NCI-H82 treated with DMSO at 0.1 percent for 48 hours (cell line): Measurements from ENCODE around the gene PDE6C.
A peak's percentile ranks its signal among the peaks of the same experiment; 100 is the strongest.

Source experiments
- DNase-seq: peaks from one replicate; lab custom pipeline; 2025; ENCODE audit not compliant: unreplicated experiment; lab: John Stamatoyannopoulos, UW

PDE6C gene

GRCh38 chr10:93701866-93702209 is 89.5 kb downstream of the PDE6C start:
- DNase-seq: no peak

- peak; percentile 70 for DNase-seq
These were observed 90.1 kb downstream of the PDE6C start, which contains the start of gene FRA10AC1 for GRCh38 chr10:93702210-93703001. Gene FRA10AC1, minus strand, starts transcription at chr10:93702592. Its CDS starts 2,486 bp downstream, at chr10:93700106.

GRCh38 chr10:93703066-93703465 is 90.7 kb downstream of the PDE6C start:
- DNase-seq: no peak

DNA sequence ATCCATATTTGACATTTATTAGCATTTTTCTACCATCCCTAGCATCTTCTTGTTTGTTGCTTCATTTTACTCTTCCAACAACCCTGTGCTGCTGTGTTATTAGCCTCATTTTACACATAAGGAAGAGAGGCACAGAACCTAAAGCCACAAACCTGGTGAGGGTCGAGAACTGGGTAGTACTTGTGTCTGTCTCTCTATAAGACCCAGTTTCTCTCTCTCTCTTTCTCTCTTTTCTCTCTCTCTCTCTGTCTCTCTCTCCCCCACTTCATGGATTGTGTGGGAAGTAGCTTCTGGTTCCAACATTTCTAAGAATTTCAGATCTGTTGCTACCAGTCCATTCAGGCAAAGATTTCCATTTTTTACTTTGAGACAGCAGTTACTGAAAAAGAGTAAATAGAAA is 91.5 kb downstream of the PDE6C start:
- DNase-seq: no peak

- DNase-seq: no peak
These were observed 92.1 kb downstream of the PDE6C start for GRCh38 chr10:93704451-93704850.

- no peak for DNase-seq
These were observed 95.3 kb downstream of the PDE6C start for GRCh38 chr10:93707623-93708022.

- DNase-seq: no peak
These were observed 98.1 kb downstream of the PDE6C start for GRCh38 chr10:93710333-93710909.

- no peak for DNase-seq
These were observed 99.6 kb downstream of the PDE6C start for GRCh38 chr10:93711891-93712290.

DNA sequence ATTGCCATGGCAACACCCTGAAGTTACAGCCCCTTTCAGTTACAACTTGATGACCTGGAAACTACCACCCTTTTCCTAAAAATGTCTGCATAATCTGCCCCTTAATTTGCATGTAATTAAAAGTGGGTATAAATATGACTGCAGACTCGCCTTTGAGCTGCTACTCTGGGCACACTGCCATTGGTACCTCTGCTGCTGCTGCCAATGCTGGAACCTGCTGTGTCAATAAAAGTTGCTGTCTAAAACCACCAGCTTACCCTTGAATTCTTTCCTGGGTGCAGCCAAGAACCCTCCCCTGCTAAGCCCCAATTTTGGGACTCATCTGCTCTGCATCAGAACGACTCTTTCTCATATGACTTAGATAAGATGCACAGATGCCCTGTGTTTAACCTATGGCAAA is 100.3 kb downstream of the PDE6C start:
- DNase-seq: no peak

DNA sequence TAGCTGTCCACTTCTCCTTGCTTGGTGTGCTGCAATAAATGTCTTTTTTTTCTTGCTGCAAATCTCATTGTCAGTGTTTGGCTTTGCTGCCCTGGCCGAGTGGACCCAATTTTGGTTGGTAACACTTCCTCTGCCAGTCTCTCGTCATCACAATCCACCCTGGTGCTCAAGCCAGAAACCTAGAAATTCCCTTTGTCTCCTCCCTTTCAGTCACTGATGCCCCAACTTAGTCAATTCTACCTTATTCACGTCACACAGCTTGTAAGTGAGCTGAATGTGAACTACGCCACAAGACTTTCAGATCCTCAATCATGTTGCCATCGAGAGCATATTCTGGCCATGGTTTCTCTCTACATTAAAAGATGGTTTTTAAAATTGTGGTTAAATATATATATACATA is 103.0 kb downstream of the PDE6C start:
- DNase-seq: no peak
